Breast epithelium (tissue), 4 donors: Measurements from ENCODE around the gene NEK11. TPM values are rescaled to one million over a fixed set of nuclear protein-coding genes. Genes with fewer than 3 reads are reported as not detected.

Experiments used
- DNase-seq, 2 donors: peaks; one replicate each; pipeline ENCODE4 v3.0.0-alpha.2; 2019; ENCODE audit warnings: low spot score in 2 of 2
- H3K27ac ChIP-seq, 2 donors: fragments of 200-600 bp; sonication (generic) in 1 of 2; one replicate each; pipeline ENCODE4 v1.5.1; 2016 to 2019; ENCODE audit warnings: mild to moderate bottlenecking in 1 of 2
- H3K27me3 ChIP-seq, 2 donors: fragments of 200-600 bp; sonication (generic) in 1 of 2; one replicate each; pipeline versions ENCODE4 v1.5.1 to v1.6.0; 2017 to 2019; ENCODE audit warnings: control low read depth in 1 of 2, mild to moderate bottlenecking in 1 of 2
- H3K36me3 ChIP-seq: fragments of 200-600 bp; one replicate; pipeline ENCODE4 v1.5.1; 2019
- H3K4me1 ChIP-seq, 2 donors: fragments of 200-600 bp; sonication (generic); one replicate each; pipeline ENCODE4 v1.5.1; 2016 to 2019; ENCODE audit warnings: control low read depth in 1 of 2
- H3K4me3 ChIP-seq, 3 donors: fragments of 200-600 bp; sonication (generic); 1 replicate in 2 of 3; 2 replicates in 1 of 3; pipeline ENCODE4 v1.5.1; 2016 to 2019; ENCODE audit warnings: mild to moderate bottlenecking in 3 of 3, moderate library complexity in 2 of 3
- H3K9me3 ChIP-seq, 2 donors: fragments of 200-600 bp; sonication (generic) in 1 of 2; one replicate each; pipeline ENCODE4 v1.5.1; 2016 to 2019; ENCODE audit warnings: control low read depth in 1 of 2
- CTCF ChIP-seq, 3 donors: fragments of 450-650 bp; IDR thresholded peaks; one replicate each; pipeline ENCODE4 v1.5.1; 2016 to 2017; ENCODE audit warnings: antibody characterized with exemption in 3 of 3, mild to moderate bottlenecking in 3 of 3, moderate library complexity in 3 of 3
- POLR2A ChIP-seq: fragments of 450-650 bp; IDR thresholded peaks from one replicate; pipeline ENCODE4 v1.6.1; 2016; ENCODE audit warnings: antibody characterized with exemption, mild to moderate bottlenecking, moderate library complexity
- POLR2AphosphoS5 ChIP-seq, 3 donors: sonication (generic); formaldehyde crosslinking; IDR thresholded peaks; one replicate each; pipeline ENCODE4 v1.6.1; 2017; ENCODE audit warnings: antibody characterized with exemption in 3 of 3
- intact Hi-C: fragments of 100-400 bp; cut with DNase I; formaldehyde crosslinking; loops from one replicate; pipeline ENCODE4 v1.15.1; 2023; ENCODE audit warnings: low total_unique reads
- total RNA-seq, 3 donors: library from RNA; depleted of rRNA; stranded (reverse); fragments of >200 nt; gene quantifications; one replicate each; pipeline ENCODE4 v1.1.0, GENCODE V29; 2016

Gene NEK11
- total RNA-seq, 3 donors from 2014 or later = 7.4 to 18.3 (median 16.4) TPM

GRCh38 chr3:131361464-131362421 is 335.1 kb downstream of the NEK11 start:
- TF ChIP-seq POLR2AphosphoS5 (IDR thresholded peaks at IDR 0.05) (no peak), CTCF (IDR thresholded peaks at IDR 0.05) (no peak), POLR2A (no peak)
- peak overlapping the region; percentile 61 to 84 for H3K27ac ChIP-seq
- intact Hi-C loops = no loop called here
- H3K9me3 ChIP-seq = no peaks in the 10 kb centered on the region
- H3K4me1 ChIP-seq = no peaks in the 10 kb centered on the region
- H3K4me3 ChIP-seq = peak overlapping the region; percentile 44 to 76 (median 52)
- H3K27me3 ChIP-seq = no peaks in the 10 kb centered on the region
- H3K36me3 ChIP-seq = no peaks in the 10 kb centered on the region
- peak; percentile 79 to 90 for DNase-seq

DNA sequence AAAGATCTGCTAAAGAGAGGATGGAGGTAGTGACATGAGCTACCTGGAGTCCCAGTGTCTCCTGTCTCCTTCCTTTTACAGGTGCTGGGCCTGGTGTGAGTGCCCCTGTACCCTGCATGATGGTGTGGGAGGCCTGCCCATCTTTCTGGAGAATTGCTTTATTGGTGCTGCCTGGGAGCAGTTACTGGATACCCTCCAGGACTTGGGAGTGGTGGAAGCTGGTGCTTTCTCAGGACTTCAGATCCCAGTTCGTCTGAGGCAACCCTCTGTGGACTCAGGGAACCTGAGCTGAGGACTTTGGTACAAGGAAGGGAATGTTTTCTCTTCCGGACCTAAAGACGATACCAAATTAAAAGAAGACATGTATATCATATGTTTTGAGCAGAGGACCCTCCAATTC is 336.6 kb downstream of the NEK11 start:
- Histone ChIP-seq H3K27me3 (no peaks in the 10 kb centered on the region), H3K4me3 (no peak overlapping the region), H3K36me3 (no peaks in the 10 kb centered on the region), H3K9me3 (no peaks in the 10 kb centered on the region), H3K27ac (no peak overlapping the region), H3K4me1 (no peaks in the 10 kb centered on the region)
- TF ChIP-seq POLR2AphosphoS5 (IDR thresholded peaks at IDR 0.05) (no peak), CTCF (IDR thresholded peaks at IDR 0.05) (no peak), POLR2A (no peak)
- DNase-seq = no peak
- intact Hi-C loops = no loop called here

GRCh38 chr3:131370935-131371687 is 344.4 kb downstream of the NEK11 start:
- no peak for DNase-seq
- intact Hi-C loops = no loop called here
- Histone ChIP-seq H3K27ac (no peak overlapping the region), H3K36me3 (no peaks in the 10 kb centered on the region), H3K4me1 (no peaks in the 10 kb centered on the region), H3K27me3 (no peaks in the 10 kb centered on the region), H3K9me3 (no peaks in the 10 kb centered on the region), H3K4me3 (no peak overlapping the region)
- TF ChIP-seq POLR2AphosphoS5 (IDR thresholded peaks at IDR 0.05) = no peak
- TF ChIP-seq POLR2A = no peak
- TF ChIP-seq CTCF (IDR thresholded peaks at IDR 0.05) = no peak

DNA sequence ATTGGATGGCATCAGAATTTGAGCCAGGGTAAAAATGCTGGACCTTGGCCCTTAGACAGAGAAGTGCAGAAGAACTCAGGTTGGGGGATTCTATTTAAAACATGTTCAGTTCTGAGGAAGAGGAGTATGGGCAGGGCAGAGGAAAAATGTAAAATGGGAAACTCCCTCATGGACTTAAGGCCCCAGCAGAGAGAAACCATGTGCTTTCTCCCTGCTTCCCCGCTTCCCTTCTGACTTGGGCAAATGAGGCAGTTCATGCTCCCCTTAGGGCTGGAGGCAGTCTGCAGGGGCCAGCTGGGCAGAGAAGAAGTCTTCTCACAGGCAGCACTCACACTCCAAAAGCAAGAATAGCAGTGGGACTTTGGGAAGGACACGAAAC is 345.0 kb downstream of the NEK11 start:
- H3K36me3 ChIP-seq = no peaks in the 10 kb centered on the region
- H3K27me3 ChIP-seq = no peaks in the 10 kb centered on the region
- no peak overlapping the region for H3K27ac ChIP-seq
- H3K9me3 ChIP-seq = no peaks in the 10 kb centered on the region
- no peak for DNase-seq
- H3K4me1 ChIP-seq = no peaks in the 10 kb centered on the region
- intact Hi-C loops = no loop called here
- TF ChIP-seq POLR2A = no peak
- H3K4me3 ChIP-seq = no peak overlapping the region

DNA sequence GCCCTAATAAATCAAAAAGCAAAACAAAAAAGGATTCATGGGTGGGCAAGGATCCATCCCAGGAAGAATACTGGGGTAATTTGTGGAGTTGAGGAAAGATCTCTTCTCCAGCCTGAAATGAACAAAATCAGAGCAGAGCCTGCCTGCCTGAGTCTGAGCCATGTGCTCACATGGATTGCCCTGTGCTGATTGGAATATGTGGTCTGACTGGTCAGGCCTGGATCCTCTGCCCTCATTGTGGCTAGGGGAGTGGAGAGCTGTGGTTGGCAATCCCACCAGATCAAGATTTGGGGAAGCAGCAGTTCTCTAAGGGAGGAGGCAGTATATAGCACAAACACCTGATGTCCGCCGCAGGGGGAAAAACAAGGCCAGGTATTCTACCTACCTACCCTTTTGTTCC is 348.1 kb downstream of the NEK11 start:
- no peaks in the 10 kb centered on the region for H3K4me1 ChIP-seq
- H3K9me3 ChIP-seq = no peaks in the 10 kb centered on the region
- no peak for DNase-seq
- no peaks in the 10 kb centered on the region for H3K27me3 ChIP-seq
- no peaks in the 10 kb centered on the region for H3K36me3 ChIP-seq
- no peak overlapping the region for H3K27ac ChIP-seq
- no peak overlapping the region for H3K4me3 ChIP-seq
- intact Hi-C loops = no loop called here
- no peak for TF ChIP-seq POLR2A
- no peak for TF ChIP-seq POLR2AphosphoS5 (IDR thresholded peaks at IDR 0.05)
- TF ChIP-seq CTCF (IDR thresholded peaks at IDR 0.05) = no peak
